H1 (cell line): ENCODE measurements around the gene SLC25A26. TPM values are rescaled to one million over a fixed set of nuclear protein-coding genes. Genes with fewer than 3 reads are reported as not detected.

Experiments used
- CTCF ChIA-PET: fragments of 300-600 bp; sonication (Branson Sonifier 250); formaldehyde crosslinking; loops from one replicate; lab custom pipeline; 2021; ENCODE audit not compliant: partially characterized antibody; lab: Charles Lee
- POLR2A ChIA-PET: fragments of 300-600 bp; sonication (Branson Sonifier 250); formaldehyde crosslinking; loops from one replicate; lab custom pipeline; 2021; ENCODE audit warnings: inconsistent platforms; ENCODE audit not compliant: partially characterized antibody; lab: Charles Lee
- DNase-seq, 2 experiments: peaks; one replicate each; pipeline versions ENCODE4 v3.0.0 to v3.0.0-alpha.2; 2010 to 2022; ENCODE audit warnings: low spot score in 2 of 2, low read depth in 1 of 2, mixed read lengths in 1 of 2
- FAIRE-seq: peaks from 2 replicates; lab custom pipeline; 2011; peaks lifted over from hg19 to GRCh38; lab: Jason Lieb, UNC
- H2AFZ ChIP-seq: 2 replicates; pipeline ENCODE4 v1.8.1; 2012; ENCODE audit warnings: low read length, inconsistent platforms
- H2AK5ac ChIP-seq: 2 replicates; pipeline ENCODE4 v1.6.1; 2013; ENCODE audit warnings: low read depth, low read length
- H2BK120ac ChIP-seq: replicated peaks from 2 replicates; pipeline ENCODE3; 2013; ENCODE audit warnings: low read depth, low read length, inconsistent platforms
- H2BK12ac ChIP-seq: 2 replicates; pipeline ENCODE4 v1.6.1; 2013; ENCODE audit warnings: low read depth, low read length
- H2BK15ac ChIP-seq: 2 replicates; pipeline ENCODE4 v1.6.1; 2013; ENCODE audit warnings: low read length
- H2BK20ac ChIP-seq: 2 replicates; pipeline ENCODE4 v1.6.1; 2013; ENCODE audit warnings: low read length
- H2BK5ac ChIP-seq: 2 replicates; pipeline ENCODE4 v1.6.1; 2013; ENCODE audit warnings: low read depth, low read length
- H3K14ac ChIP-seq: 2 replicates; pipeline ENCODE4 v1.6.1; 2013; ENCODE audit warnings: inconsistent platforms; ENCODE audit not compliant: insufficient read length
- H3K18ac ChIP-seq: 2 replicates; pipeline ENCODE4 v1.6.1; 2013; ENCODE audit warnings: low read length; ENCODE audit errors: extremely low read depth
- H3K23ac ChIP-seq: 2 replicates; pipeline ENCODE4 v1.6.1; 2013; ENCODE audit warnings: inconsistent platforms; ENCODE audit not compliant: insufficient read length
- H3K23me2 ChIP-seq: 2 replicates; pipeline ENCODE4 v1.6.1; 2013; ENCODE audit warnings: low read depth, low read length
- H3K27ac ChIP-seq: 2 replicates; pipeline ENCODE4 v1.6.1; 2011; ENCODE audit warnings: low read depth, low read length, inconsistent platforms
- H3K27me3 ChIP-seq, 4 experiments: replicated peaks in 1 of 4; 1 replicate in 1 of 4; 2 replicates in 3 of 4; pipeline versions ENCODE4 v1.6.1 to v1.8.1; 2011 to 2013; ENCODE audit warnings: low read length in 3 of 4, mild to moderate bottlenecking in 3 of 4, inconsistent platforms in 2 of 4, mixed read lengths in 2 of 4, moderate library complexity in 1 of 4; ENCODE audit not compliant: control insufficient read depth in 3 of 4, insufficient read depth in 3 of 4; ENCODE audit errors: extremely low read depth in 1 of 4
- H3K36me3 ChIP-seq, 4 experiments: 2 replicates each; pipeline versions ENCODE4 v1.6.1 to v1.8.1; 2011 to 2013; ENCODE audit warnings: mild to moderate bottlenecking in 4 of 4, low read length in 3 of 4, moderate library complexity in 2 of 4, control low read depth in 1 of 4, inconsistent platforms in 1 of 4; ENCODE audit not compliant: insufficient read depth in 4 of 4, control insufficient read depth in 2 of 4
- H3K4ac ChIP-seq: replicated peaks from 2 replicates; pipeline ENCODE3; 2013; ENCODE audit warnings: low read length, low read depth, mixed read lengths, inconsistent platforms; ENCODE audit not compliant: insufficient read length
- H3K4me1 ChIP-seq, 4 experiments: replicated peaks in 1 of 4; 1 replicate in 1 of 4; 2 replicates in 3 of 4; pipeline versions ENCODE4 v1.6.1 to v1.8.1; 2011 to 2013; ENCODE audit warnings: low read length in 3 of 4, inconsistent platforms in 2 of 4, mixed read lengths in 1 of 4; ENCODE audit not compliant: insufficient read depth in 4 of 4, control insufficient read depth in 3 of 4
- H3K4me2 ChIP-seq, 2 experiments: 2 replicates each; pipeline versions ENCODE4 v1.6.1 to v1.8.1; 2011 to 2013; ENCODE audit warnings: low read depth in 2 of 2, low read length in 2 of 2, control low read depth in 1 of 2, inconsistent platforms in 1 of 2, mild to moderate bottlenecking in 1 of 2; ENCODE audit not compliant: insufficient read depth in 1 of 2
- H3K4me3 ChIP-seq, 4 experiments: fragments of 200-600, 300-600 bp in 1 of 4; sonication (generic), shearing (Covaris generic), sonication (Bioruptor Twin) in 1 of 4; 2 replicates each; pipeline versions ENCODE4 v1.5.1 to v1.8.1; 2011 to 2016; ENCODE audit warnings: low read length in 4 of 4, low read depth in 3 of 4, control low read depth in 2 of 4, inconsistent platforms in 2 of 4, mild to moderate bottlenecking in 2 of 4, mixed read lengths in 1 of 4, moderate library complexity in 1 of 4; ENCODE audit not compliant: insufficient read depth in 2 of 4; ENCODE audit errors: extremely low read depth in 1 of 4
- H3K56ac ChIP-seq: replicated peaks from 2 replicates; pipeline ENCODE3; 2013; ENCODE audit warnings: low read depth, mild to moderate bottlenecking, mixed read lengths, low read length, inconsistent platforms; ENCODE audit not compliant: insufficient read length
- H3K79me1 ChIP-seq: 2 replicates; pipeline ENCODE4 v1.6.1; 2013; ENCODE audit warnings: low read depth, low read length, control low read depth
- H3K79me2 ChIP-seq, 2 experiments: 2 replicates each; pipeline versions ENCODE4 v1.6.1 to v1.8.1; 2012 to 2013; ENCODE audit warnings: low read length in 2 of 2, mild to moderate bottlenecking in 2 of 2, inconsistent platforms in 1 of 2; ENCODE audit not compliant: insufficient read depth in 2 of 2, control insufficient read depth in 1 of 2
- H3K9ac ChIP-seq, 4 experiments: replicated peaks in 1 of 4; 1 replicate in 1 of 4; 2 replicates in 3 of 4; pipeline versions ENCODE4 v1.6.1 to v1.8.1; 2011 to 2013; ENCODE audit warnings: low read depth in 3 of 4, low read length in 3 of 4, control low read depth in 2 of 4, mild to moderate bottlenecking in 2 of 4, moderate library complexity in 2 of 4, inconsistent platforms in 1 of 4; ENCODE audit errors: extremely low read depth in 1 of 4
- H3K9me3 ChIP-seq, 2 experiments: 2 replicates each; pipeline versions ENCODE4 v1.6.1 to v1.8.1; 2012 to 2013; ENCODE audit warnings: mild to moderate bottlenecking in 2 of 2, moderate library complexity in 2 of 2, control low read depth in 1 of 2, inconsistent platforms in 1 of 2, low read depth in 1 of 2, low read length in 1 of 2, mixed read lengths in 1 of 2; ENCODE audit not compliant: insufficient read depth in 2 of 2
- H4K20me1 ChIP-seq, 2 experiments: replicated peaks in 1 of 2; 2 replicates each; pipeline versions ENCODE3 to v1.8.1; 2011 to 2013; ENCODE audit warnings: inconsistent platforms in 2 of 2, low read length in 2 of 2, mild to moderate bottlenecking in 1 of 2; ENCODE audit not compliant: insufficient read depth in 2 of 2, control insufficient read depth in 1 of 2
- H4K5ac ChIP-seq: 2 replicates; pipeline ENCODE4 v1.6.1; 2013; ENCODE audit warnings: low read length, low read depth, mixed read lengths, inconsistent platforms; ENCODE audit not compliant: insufficient read length
- H4K8ac ChIP-seq: 2 replicates; pipeline ENCODE4 v1.8.0; 2013; ENCODE audit warnings: mild to moderate bottlenecking, moderate library complexity, low read length, inconsistent platforms; ENCODE audit not compliant: insufficient read depth; ENCODE audit errors: extremely low read depth
- H4K91ac ChIP-seq: replicated peaks from 2 replicates; pipeline ENCODE3; 2013; ENCODE audit warnings: low read length, mixed read lengths, inconsistent platforms; ENCODE audit not compliant: insufficient read length
- EP300 ChIP-seq, 2 experiments: IDR thresholded peaks; 1 replicate in 1 of 2; 2 replicates in 1 of 2; pipeline ENCODE4 v1.6.1; 2011 to 2012; ENCODE audit warnings: low read depth in 2 of 2, low read length in 2 of 2, mild to moderate bottlenecking in 2 of 2, borderline replicate concordance in 1 of 2, inconsistent platforms in 1 of 2, moderate library complexity in 1 of 2
- JUND ChIP-seq: IDR thresholded peaks from 2 replicates; pipeline ENCODE4 v1.6.1; 2011; ENCODE audit warnings: mild to moderate bottlenecking, improper control_type of control experiment, low read length
- POLR2AphosphoS5 ChIP-seq: IDR thresholded peaks from 2 replicates; pipeline ENCODE4 v1.6.1; 2011; ENCODE audit warnings: low read depth, low read length
- SIX5 ChIP-seq: IDR thresholded peaks from 2 replicates; pipeline ENCODE4 v1.6.1; 2011; ENCODE audit warnings: mild to moderate bottlenecking, low read depth, low read length
- SUZ12 ChIP-seq: fragments of 200-600 bp; sonication (generic); IDR thresholded peaks from 2 replicates; pipeline ENCODE4 v1.6.1; 2012; ENCODE audit warnings: mild to moderate bottlenecking, inconsistent platforms, low read length, moderate library complexity, mixed read lengths
- TAF7 ChIP-seq: optimal IDR thresholded peaks from 2 replicates; pipeline ENCODE3; 2011; ENCODE audit warnings: low read depth, mild to moderate bottlenecking, inconsistent platforms, low read length, moderate library complexity, borderline replicate concordance
- YY1 ChIP-seq: IDR thresholded peaks from 2 replicates; pipeline ENCODE4 v1.6.1; 2011; ENCODE audit warnings: low read depth, mild to moderate bottlenecking, low read length
- ZNF274 ChIP-seq: IDR thresholded peaks from 2 replicates; pipeline ENCODE4 v1.7.0; 2012; ENCODE audit warnings: low read length, borderline replicate concordance; ENCODE audit errors: extremely low read depth
- polyA plus RNA-seq, 7 experiments: library from polyadenylated mRNA; depleted of rRNA in 3 of 7; stranded (reverse) in 5 of 7; unstranded in 2 of 7; fragments of >200 nt in 5 of 7; fragments of 200-250 nt in 2 of 7; gene quantifications; 1 replicate in 5 of 7; 2 replicates in 1 of 7; 4 replicates in 1 of 7; pipeline versions ENCODE4 v1.2.1 to v1.2.3, GENCODE V29; 2011 to 2013; ENCODE audit warnings: missing spikeins in 2 of 7, mixed read lengths in 2 of 7
- total RNA-seq: library from RNA; stranded (reverse); fragmentation: NEBNext Ultra II Directional; extraction: Animal tissue kit (Norgen Biotek cat#: 25700); gene quantifications from 2 replicates; pipeline ENCODE4 v1.2.1, GENCODE V29; 2021
- TF ChIP-seq, protein P1 (sequence below): IDR thresholded peaks from 2 replicates; pipeline ENCODE4 v1.6.1; 2012; ENCODE audit warnings: inconsistent platforms
- TF ChIP-seq, protein P2 (sequence below): IDR thresholded peaks from 2 replicates; pipeline ENCODE4 v1.6.1; 2011; ENCODE audit warnings: low read depth, mild to moderate bottlenecking, low read length; ENCODE audit not compliant: insufficient read depth

The SLC25A26 gene
- total and polyA plus RNA-seq, 2 of the 8 experiments (the other 6 are each of a cell fraction or from before 2014, with no cell fraction given): 30.0 to 37.0 TPM

DNA sequence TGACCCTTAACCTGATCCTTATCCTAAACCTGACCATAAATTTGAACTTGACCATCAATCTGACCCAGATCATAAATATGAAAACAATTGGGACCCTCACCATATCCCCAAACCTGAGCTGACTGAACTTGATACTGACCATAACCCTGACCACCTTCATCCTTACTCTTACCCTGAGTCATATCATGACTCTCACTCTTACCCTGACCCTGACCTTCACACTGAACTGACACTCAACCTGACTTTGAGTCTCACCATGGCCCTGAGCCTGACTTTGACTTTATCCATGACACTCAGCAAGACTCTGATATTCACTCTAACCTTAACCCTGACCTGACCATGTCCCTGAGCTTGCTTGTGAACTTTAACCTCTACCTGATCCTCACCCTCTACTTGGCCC lies 34.3 kb upstream of the SLC25A26 start:
- H2BK20ac ChIP-seq: no peak overlapping the region
- H3K4me1 ChIP-seq: peaks cover 0 to 3% (median 0%) of the 10 kb centered on the region in 4 experiments; a peak in 1 of 7 replicates
- H3K79me2 ChIP-seq: 0 out of 4 replicates have a peak, but pooled peaks cover 0 to 5% of the 10 kb centered on the region in 2 experiments
- H3K79me1 ChIP-seq: no peaks in the 10 kb centered on the region
- H2BK5ac ChIP-seq: no peak overlapping the region
- no peaks in the 10 kb centered on the region for H3K27me3 ChIP-seq
- ChIA-PET CTCF (no interaction called here), POLR2A (no interaction called here)
- no peak overlapping the region for H3K56ac ChIP-seq
- H3K4ac ChIP-seq: no peak overlapping the region
- H3K9ac ChIP-seq: no peak overlapping the region
- DNase-seq (no peak), FAIRE-seq (no peak)
- H3K27ac ChIP-seq: no peak overlapping the region
- H3K18ac ChIP-seq: no peak overlapping the region
- H3K36me3 ChIP-seq: no peaks in the 10 kb centered on the region
- no peak overlapping the region for H3K4me2 ChIP-seq
- no peak overlapping the region for H2AK5ac ChIP-seq
- no peaks in the 10 kb centered on the region for H3K9me3 ChIP-seq
- no peak overlapping the region for H2BK15ac ChIP-seq
- H4K8ac ChIP-seq: no peak overlapping the region
- no peak overlapping the region for H2BK120ac ChIP-seq
- peaks cover 22% of the 10 kb centered on the region; the same call in 1 of the 2 replicates for H3K23me2 ChIP-seq
- H4K91ac ChIP-seq: no peak overlapping the region
- no peak overlapping the region for H3K4me3 ChIP-seq
- no peak overlapping the region for H4K5ac ChIP-seq
- peaks cover 0 to 1% of the 10 kb centered on the region in 2 experiments for H4K20me1 ChIP-seq
- no peak overlapping the region for H2BK12ac ChIP-seq
- H3K23ac ChIP-seq: no peak overlapping the region
- no peak overlapping the region for H3K14ac ChIP-seq
- no peak overlapping the region for H2AFZ ChIP-seq
- TF ChIP-seq, protein P1, sequence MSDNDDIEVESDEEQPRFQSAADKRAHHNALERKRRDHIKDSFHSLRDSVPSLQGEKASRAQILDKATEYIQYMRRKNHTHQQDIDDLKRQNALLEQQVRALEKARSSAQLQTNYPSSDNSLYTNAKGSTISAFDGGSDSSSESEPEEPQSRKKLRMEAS: no peak
- no peak for TF ChIP-seq YY1
- no peak for TF ChIP-seq ZNF274
- TF ChIP-seq, protein P2, sequence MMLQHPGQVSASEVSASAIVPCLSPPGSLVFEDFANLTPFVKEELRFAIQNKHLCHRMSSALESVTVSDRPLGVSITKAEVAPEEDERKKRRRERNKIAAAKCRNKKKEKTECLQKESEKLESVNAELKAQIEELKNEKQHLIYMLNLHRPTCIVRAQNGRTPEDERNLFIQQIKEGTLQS: no peak
- no peak for TF ChIP-seq POLR2AphosphoS5
- TF ChIP-seq SIX5: no peak
- TF ChIP-seq JUND: no peak
- TF ChIP-seq TAF7: no peak
- TF ChIP-seq SUZ12: no peak
- no peak for TF ChIP-seq EP300 (IDR thresholded peaks at IDR 0.05; ENCODE audit: borderline replicate concordance in 1 of 2, low read depth in 2 of 2, low read length in 2 of 2)
